GM10266 (cell line): ENCODE results near the gene WDR1.

ENCODE experiments used
- DNase-seq: peaks from one replicate; pipeline ENCODE4 v3.0.0; 2012; ENCODE audit errors: extremely low spot score
- TF ChIP-seq, protein P1 (sequence below): IDR thresholded peaks from 2 replicates; pipeline ENCODE4 v1.5.1; 2012; ENCODE audit warnings: mild to moderate bottlenecking, low read depth; ENCODE audit not compliant: control insufficient read depth, insufficient read depth; ENCODE audit errors: missing control alignments

Gene WDR1

DNA sequence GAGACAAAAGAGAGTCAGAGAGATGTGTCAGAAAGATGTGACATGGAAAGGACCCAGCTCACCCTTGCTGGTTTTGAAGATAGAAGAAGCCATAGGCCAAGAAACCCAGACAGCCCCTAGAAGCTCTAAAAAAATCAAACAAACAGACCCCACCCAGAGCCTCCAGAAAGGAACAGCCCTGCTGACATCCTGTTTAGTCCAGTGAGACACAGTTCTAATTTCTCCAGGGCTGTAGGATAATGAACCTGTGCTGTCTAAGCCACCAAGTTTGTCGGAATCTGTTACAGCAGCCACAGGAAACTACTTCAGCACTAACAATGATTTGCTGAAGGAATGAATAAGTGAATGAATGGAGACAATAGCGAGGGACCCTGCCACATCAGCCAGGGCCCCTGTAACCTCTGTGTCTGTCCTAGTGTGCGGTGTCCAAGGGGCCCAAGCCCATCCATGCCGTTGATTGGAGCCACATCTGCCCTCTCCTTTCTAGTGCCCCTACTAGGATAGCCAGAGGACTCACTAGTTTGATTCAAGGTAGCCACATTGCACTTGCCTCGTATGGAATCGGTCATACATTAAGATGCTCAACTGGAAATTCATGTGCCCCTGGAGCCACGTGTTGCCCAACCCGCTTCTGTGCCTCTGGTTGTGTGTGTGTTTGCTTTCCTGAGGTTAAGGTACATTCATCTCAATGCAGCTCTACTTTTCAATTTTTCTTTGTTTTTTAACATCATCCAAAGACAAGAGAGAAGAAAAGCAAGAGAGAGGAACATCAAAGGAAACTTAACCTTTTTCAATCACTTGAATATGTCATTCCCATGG is 62.8 kb downstream of the WDR1 start:
- TF ChIP-seq, protein P1, sequence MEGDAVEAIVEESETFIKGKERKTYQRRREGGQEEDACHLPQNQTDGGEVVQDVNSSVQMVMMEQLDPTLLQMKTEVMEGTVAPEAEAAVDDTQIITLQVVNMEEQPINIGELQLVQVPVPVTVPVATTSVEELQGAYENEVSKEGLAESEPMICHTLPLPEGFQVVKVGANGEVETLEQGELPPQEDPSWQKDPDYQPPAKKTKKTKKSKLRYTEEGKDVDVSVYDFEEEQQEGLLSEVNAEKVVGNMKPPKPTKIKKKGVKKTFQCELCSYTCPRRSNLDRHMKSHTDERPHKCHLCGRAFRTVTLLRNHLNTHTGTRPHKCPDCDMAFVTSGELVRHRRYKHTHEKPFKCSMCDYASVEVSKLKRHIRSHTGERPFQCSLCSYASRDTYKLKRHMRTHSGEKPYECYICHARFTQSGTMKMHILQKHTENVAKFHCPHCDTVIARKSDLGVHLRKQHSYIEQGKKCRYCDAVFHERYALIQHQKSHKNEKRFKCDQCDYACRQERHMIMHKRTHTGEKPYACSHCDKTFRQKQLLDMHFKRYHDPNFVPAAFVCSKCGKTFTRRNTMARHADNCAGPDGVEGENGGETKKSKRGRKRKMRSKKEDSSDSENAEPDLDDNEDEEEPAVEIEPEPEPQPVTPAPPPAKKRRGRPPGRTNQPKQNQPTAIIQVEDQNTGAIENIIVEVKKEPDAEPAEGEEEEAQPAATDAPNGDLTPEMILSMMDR, result no peak

DNA sequence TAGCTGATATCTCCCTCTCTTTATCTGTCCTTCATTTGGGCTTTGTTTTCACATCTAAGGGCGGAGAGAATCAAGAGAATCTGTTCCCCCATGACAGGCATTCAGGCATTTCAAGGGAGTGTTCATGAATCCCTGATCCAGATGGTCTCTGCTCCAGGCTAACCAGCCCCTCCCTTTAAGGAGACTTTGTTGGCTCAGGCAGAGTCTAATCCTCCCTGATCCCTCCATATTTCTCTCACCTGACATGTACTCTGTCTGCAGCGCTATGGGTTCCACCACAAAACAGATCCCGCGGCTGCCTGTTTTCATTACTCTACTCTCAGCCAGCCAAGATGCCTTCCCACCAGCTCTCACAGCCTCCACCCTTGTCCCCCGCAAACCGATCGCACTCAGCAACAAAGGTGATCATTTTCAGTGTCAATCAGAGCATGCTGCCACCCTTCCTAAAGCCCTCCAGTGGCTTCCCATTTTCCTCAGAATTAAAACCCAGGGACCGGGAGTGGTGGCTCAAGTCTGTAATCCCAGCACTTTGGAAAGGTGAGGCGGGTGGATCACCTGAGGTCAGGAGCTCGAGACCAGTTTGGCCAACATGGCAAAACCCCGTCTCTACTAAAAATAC is 65.0 kb downstream of the WDR1 start:
- TF ChIP-seq, protein P1, result no peak
- no peak for DNase-seq

More for the DNA sequence above, 62.8 kb downstream of the WDR1 start:
- no peak for DNase-seq

DNA sequence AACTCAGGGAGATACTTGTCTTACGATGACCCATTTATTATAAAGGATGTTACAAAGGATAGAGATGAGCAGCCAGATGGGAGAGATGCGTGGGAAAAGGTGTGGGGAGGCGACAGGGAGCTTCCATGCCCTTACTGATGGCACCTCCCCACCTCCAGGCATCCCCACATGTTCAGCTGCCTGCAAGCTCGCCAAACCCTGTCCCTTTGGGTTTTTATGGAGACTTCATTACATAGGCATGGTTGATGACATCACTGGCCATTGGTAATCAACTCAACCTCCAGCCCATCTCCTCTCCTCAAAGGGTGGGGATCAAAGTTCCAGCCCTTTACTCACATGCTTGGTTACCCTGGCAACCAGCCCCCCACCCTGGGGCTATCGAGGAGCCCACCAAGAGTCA is 65.9 kb downstream of the WDR1 start:
- TF ChIP-seq, protein P1, result no peak
- no peak for DNase-seq

DNA sequence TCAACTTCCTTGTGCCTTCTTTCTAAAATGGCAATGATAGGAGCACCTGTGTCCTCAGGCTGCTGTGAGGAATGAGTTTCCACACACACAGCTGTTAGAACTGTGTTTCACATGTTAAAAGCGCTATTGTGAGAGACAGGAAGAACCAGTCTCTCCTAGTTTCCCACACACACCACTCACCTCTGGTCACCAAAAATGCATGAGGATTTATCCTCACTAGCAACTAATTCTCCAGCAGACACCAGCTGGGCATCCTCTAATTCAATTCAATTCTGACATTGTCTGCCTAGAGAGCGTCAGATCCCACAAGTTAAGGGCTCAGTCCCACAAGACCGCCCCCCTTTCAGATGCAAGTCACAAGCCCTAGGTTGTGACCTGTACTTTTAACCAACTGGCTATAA is 66.3 kb downstream of the WDR1 start:
- no peak for DNase-seq
- TF ChIP-seq, protein P1, result no peak

DNA sequence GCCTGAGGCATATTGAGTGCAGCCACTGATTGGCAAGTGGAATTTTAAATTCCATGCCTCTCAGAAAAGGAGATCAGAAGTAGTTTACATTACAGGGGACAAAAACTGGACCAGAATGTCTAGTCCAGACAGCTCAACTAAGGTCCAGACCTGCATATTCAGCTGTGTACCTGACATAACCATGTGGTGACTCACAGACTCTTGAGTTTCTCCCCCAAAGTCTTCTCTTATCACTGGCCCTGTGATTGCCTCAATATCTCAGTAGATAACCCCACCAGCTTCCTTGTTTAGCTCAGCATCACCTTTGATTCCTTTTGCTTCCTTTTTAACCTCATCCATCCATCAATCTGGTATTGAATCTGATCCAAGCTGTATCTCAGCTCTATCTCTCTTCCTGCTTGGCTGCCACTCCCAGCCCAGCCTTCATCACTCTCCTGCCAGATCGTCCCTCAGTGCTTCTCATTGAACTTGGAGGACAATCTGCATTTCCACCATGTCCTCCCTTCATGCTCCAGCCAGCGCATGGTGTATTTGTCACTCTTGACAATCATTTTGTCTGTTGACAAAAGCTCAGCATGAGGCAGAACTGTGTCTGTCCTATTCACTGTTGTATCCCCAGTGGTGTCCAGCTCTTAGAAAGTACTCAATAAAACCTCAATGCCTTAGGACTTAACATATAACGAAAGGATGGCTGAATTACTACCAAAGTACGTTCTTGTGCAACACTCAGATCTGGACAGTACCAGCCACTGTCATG is 67.5 kb downstream of the WDR1 start:
- no peak for DNase-seq
- TF ChIP-seq, protein P1, result no peak

DNA sequence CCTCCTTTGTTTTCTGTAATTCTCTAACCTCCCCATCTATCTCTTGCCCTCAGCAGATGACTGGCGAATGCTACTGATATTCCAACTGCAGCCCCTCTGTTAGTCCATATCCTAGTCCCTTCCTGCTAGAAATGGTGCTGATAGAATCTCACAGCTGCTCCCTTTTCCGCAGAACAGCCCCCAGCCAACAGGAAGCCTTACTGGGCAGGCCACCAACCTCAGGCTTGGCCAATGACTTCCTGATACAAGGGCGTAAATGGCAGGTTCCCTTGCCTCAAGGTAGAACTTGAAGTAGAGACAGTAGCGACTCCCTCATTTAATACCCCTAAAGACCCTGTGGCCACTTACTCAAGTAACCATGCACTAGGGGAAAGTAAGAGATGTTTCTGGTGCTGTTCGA is 68.6 kb downstream of the WDR1 start:
- no peak for DNase-seq
- TF ChIP-seq, protein P1, result no peak
